Epidermal melanocyte (primary cell): Measurements from ENCODE around the gene FN1.
"Not testable (repeated sequence)": the region's sequence is repeated elsewhere in the genome, so short reads cannot be mapped to it uniquely, and the experiment has no call there.

Experiments
- DNase-seq: peaks from one replicate; pipeline ENCODE4 v3.0.0; 2011; ENCODE audit warnings: low spot score; ENCODE audit not compliant: insufficient read length

The FN1 gene

DNA sequence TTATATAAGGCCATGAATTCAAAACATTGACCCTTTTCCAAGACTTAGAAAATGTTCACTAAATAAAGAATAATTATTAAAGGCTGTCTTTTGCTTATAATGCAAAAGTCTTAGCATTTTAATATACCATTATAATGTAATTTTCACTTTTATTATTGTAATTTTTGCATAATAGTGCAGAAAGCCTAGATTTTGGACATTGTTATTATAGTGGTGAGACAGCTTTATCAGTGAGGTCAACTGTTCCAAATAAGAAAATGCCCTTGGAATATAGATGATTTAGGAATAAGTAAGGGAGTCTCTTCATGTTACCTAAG, 67.4 kb downstream of the FN1 start:
- no peak for DNase-seq

DNA sequence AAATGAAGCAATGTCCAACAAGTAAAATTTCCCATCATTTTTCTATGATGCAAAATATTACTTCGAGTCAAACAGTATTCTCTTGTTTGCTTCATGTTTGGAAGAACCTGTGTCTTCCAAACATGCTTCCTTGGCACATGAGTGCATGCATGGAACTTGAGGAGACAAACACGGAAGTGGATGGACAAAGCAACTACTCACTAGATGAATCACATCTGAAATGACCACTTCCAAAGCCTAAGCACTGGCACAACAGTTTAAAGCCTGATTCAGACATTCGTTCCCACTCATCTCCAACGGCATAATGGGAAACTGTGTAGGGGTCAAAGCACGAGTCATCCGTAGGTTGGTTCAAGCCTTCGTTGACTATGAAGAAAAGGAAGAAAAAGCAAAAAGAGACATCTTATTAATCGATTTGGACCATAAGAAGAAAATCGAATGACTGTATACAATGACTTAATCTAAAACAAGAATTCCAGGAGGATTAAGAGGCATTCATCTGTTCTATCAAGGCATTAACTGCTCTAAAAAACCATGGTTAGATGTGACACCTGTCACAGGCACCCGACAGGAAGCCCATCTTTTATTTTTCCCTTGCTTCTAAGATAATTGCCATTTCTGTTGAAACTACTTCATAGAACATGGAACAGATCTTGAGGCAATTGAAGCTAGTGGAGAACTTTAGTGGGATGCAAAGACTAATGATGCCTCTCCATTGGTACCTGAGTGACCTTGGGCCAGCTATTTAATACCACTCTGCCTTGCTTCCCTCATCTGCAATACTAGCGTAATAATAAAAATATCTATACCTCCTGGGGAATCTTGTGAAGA, 68.0 kb downstream of the FN1 start:
- no peak for DNase-seq

DNA sequence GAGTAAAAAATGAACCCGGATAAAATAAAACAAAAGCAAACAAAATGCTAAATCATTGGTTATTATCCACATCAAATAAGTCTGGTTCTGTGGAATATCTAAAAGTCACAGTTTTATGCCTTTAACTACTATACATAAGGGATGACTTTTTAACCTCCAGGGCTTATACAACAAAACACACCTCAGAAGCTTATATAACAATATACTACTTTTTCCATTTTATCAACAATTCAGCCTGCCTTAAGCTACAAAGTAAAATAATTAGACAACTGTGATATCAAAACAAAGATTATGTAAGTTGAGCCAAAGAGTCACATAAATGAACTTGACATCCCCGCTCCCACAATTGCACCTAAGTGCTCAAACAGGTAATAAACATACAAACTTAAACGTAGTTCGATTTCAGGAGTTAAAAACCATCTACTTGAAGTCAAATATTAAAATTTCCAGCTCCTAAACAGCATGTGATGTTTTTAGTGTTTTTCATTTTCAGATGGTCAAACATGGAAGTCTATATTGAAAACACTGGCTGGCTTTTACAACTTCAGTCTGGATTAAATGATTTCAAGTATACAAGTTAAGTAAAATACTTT, 69.3 kb downstream of the FN1 start:
- DNase-seq = no peak

DNA sequence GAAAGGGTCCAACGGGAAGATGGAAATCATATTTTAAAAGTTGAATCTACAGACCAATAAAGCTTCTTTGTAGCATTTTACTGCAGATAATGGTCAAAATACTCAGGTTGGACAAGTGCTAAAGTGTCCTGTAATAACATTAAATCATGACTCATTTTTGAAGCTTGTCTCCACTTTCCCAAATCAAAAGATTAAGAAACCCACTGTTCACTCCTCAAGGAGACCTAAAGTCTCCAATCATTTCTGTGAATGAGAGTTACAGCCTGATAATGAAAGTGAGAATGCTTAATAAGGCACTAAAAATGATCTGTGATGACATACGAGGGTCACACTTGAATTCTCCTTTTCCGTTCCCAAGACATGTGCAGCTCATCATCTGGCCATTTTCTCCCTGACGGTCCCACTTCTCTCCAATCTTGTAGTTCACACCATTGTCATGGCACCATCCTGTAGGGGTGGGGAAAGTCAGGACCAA, 70.6 kb downstream of the FN1 start:
- no peak for DNase-seq

DNA sequence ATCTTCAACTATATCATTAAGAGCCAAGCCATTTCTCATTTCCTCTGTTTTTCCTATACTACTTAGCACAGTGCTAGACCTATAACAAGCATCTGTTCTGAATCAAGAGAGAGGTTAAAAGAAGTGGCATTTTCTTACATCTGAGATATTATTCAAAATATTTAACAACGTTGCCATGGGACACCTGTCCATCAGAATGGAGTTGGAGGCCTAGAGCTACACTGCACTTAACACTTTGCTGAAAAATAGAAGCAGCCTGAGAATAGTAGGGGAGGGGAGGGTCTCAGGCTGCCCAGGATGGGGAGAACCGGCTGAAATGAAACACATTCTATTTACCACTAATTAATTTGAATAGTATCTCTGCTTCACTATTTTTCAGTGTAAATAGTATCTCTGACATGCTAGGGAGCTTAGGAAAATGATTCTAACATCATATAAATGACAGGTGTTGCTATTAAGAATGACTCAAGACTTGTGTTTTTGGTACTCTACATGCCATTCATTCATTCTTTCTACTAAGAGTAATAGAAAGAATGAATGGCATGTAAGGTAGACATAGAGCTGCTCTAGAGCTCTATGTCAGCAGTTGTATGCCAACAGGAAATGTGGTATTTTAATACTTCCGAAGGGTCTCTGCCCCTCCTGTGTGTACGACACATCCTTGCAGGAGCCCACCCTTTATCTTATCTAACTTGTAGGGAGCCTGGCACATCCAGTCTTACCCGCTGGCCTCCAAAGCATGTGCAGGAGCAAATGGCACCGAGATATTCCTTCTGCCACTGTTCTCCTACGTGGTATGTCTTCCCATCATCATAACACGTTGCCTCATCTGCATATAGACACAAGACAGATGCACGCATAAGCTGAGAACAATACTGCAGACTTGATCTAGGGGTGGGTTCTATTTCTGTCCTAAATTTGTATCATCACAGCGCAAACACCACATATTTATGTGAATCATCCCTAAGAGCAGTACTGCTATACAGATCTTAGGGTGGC, 71.4 kb downstream of the FN1 start:
- no peak for DNase-seq

DNA sequence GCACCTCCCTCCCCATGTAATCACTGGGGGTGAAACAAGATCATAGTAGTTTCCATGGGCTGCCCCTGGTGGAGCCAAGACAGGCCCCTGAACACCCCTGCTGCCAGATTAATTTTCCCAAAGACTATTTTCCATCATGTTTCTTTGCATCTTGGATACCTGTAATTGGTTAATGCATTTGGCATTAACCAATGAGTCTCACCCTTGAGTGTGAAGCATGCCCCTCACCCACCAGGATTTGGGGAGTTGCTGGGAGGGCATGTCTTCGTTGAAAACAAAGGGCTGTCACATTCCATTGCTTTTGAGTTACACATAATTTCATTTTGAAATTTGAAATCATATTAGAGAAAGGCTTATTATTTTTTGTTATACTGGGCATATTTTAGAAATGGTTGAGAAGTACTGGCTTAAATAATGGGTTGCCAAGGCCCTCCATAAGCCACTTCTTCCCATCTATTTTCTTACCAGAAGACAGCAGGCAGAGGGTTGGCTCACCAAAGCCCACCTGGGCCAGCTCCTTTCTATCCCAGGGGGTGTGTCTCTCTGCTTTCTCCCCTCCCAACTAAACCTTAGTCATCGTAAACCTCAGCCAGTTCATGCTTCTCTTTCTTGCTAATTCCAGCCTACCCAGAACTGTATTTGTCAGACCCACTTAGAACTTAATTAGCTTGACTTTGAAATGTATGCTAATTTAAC, 72.3 kb downstream of the FN1 start:
- DNase-seq = no peak

DNA sequence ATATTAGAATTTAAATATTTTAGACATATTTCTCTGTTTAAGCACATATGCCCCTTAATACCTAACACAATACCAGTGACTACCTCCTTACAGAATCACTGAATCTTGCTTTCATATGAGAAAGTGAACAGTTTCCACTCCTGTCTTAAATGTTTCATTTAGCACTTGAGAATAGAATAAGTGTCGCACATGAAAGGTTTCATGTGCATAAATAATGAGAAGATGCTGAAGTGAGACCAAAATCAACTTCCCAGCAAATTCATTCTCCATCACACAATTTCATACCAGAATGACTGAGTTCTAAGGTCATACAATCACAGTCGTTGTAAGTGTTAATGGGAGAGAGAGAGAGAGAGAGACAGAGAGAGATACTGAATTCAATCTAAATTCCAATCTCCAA, 72.8 kb downstream of the FN1 start:
- no peak for DNase-seq

DNA sequence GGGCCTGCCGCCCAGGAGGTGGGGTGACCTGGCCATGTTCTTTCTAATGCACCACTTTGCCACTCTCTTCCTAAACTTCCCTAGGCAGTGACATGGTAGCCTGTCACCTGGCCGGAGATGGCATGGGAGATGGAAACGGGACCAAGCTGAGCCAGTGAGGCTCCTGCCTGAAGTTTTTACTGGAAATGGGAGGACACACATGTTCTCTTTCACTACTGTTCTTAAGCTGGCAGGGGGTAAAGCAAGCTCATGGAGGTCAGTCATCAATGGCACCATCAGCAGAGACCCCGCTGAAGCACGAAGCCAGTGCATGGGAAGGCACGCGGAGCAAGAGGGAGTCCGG, 73.3 kb downstream of the FN1 start:
- no peak for DNase-seq

DNA sequence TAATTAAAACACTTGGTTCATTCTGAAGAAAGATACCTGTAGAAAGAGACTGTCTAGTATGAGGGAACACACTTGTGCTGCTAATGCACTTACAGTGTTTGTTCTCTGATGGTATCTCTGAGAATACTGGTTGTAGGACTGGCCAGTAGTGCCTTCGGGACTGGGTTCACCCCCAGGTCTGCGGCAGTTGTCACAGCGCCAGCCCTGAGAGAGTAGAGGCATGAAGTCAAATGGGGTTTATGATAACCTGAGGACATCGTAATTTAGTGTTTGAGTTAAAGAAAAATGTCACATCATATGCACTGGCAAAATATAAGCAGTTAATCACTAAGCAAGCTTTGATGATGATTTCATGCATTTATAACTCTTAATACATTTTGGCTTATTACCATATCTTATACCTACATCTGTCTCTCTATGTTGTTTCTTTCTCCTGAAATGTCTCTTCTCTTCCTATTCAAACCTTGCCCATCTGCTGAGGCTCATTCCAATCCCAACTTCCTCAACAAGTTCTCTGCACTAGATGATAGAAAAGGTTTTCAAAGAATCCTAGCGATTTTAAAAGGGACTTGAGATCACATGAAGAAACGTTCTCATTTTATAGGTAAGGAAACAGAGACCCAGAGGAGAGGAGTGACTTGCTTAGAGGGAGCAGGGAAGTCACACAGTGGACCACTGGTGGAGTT, 73.8 kb downstream of the FN1 start:
- DNase-seq = no peak

DNA sequence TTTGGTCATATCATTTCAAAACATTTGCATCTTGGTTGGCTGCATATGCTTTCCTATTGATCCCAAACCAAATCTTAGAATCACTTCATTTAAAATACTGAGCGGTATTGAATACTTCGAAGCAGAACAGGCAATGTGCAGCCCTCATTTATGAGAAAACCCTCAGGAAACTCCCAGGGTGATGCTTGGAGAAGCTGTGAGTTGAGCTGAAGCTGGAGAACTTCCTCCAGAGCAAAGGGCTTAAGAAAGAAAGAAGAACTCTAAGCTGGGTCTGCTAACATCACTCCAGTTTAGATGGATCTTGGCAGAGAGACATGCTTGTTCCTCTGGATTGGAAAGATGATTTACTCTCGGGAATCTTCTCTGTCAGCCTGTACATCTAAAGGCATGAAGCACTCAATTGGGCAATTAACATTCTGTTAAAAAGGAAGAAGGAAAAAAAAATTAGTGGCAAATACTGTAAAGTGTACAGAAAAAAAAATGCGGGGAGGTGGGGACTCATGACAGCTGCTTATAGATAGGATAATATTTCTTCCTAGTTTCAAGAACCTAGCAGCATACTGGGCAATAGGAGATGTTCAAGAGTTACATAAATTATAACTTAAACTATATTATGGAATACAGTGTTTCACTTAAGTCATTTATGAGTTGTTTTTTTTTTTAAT, 74.5 kb downstream of the FN1 start:
- DNase-seq = no peak

DNA sequence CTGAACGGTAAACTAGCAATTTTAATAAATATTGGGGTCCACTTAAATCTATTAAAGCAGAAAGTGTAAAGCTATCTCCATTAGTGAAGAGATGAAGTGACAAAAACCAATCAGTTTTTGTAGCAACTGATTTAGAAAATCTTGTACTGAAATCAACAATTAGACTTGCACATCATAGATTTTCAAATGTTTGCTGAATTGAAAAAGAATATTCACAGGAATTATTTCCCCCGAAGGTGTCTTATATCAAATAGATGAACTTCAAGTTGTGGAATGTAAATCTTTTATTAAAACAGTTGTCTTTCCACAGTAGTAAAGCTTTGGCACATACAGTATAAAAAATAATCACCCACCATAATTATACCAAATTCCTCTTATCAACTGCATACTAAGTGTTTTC, 75.3 kb downstream of the FN1 start:
- DNase-seq = no peak

DNA sequence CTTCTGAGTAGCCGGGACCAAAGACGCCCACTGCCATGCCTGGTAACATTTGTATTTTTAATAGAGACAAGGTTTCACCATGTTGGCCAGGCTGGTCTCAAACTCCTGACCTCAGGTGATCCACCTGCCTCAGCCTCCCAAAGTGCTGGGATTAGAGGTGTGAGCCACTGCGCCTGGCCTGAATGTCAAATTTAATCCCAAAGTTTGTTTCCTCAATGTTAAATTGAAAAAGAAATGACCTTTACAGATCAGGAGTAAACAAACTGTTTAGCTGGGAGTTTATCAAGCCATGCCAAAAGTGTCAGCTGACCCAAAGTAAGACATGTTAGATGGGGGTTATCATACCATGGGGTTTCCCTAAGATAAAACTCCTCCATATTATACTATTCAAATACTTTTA, 75.8 kb downstream of the FN1 start:
- not testable (repeated sequence) for DNase-seq

DNA sequence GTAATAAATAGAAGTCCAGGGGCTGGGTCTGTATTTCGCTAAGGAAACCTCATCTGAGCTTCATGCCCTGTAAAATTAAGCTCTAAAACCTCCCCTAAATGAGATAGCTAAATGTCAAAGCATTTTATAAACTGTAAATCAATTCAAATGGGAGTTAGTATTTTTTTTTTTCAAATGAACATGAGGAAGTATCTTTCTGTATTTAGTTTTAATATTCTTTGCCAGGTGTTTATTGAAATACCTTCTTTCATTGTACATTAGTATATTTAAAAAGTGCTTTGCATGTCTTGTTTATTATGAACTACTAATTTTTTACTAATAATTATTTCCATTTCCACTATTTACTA, 76.3 kb downstream of the FN1 start:
- no peak for DNase-seq

DNA sequence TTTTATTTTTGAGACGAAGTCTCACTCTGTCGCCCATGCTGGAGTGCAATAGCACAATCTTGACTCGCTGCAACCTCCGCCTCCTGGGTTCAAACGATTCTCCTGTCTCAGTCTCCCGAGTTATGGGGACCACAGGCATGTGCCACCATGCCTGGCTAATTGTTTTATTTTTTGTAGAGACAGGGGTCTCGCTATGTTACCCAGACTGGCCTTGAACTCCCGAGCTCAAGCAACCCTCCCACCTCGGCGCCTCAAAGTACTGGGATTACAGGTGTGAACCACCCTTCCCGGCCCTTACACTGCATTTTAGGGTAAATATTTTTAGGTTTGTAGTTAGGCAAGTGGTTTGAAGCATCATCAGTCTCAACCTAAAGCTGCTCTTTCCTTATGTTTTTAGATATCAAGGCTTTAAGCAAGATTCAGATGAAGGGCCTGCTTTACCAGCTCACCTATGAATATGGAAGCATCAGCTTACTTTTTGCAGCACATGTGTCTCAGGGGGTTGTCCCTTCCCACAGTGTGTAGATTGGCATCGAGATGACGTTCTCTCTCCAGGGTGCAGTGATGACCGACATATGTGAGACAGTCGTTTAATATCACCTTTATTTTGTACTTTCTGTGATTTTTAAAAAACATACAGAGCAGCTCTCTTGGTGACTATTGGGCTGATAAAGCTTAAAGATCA, 76.8 kb downstream of the FN1 start:
- DNase-seq = no peak

DNA sequence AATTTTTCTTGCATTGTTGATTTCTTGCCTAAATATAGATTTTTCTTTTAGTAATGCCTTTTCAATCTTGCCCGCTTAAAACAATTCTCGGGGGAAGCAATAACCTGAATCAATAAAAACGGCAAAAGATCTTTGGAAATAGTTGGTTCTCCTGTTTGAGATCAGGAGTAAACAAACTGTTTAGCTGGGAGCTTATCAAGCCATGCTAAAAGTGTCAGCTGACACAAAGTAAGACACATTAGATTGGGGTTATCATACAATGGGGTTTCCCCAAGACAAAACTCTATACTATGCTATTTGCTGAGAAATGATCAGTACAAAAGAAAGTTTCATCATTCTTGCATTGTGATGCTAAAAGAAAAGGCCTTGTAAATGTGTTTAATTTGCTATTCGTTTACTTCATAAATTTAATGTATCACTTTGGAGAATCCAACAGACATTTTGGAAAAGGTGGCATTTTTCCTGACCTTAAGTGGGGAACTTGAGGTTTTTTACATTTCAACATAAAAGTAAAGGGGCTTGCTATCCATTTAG, 77.5 kb downstream of the FN1 start:
- no peak for DNase-seq

DNA sequence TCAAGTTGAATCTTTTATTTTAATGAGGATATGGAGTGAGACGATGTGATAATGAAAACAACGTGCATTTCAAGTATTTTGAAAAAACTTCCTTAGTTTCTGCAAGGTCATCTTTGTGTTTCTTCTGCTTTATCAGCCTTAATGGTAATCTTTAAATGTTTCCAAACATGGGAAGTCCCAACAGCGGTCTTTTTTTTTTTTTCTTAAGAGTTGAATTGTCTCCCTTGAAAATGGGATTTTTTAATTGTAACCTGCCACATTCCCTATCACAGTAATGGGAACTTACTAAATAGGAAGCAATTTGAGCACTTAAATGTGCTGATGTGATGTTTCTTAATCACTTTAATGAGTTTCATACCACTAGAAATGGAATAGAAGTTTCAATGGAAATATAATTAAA, 78.2 kb downstream of the FN1 start:
- DNase-seq = no peak

DNA sequence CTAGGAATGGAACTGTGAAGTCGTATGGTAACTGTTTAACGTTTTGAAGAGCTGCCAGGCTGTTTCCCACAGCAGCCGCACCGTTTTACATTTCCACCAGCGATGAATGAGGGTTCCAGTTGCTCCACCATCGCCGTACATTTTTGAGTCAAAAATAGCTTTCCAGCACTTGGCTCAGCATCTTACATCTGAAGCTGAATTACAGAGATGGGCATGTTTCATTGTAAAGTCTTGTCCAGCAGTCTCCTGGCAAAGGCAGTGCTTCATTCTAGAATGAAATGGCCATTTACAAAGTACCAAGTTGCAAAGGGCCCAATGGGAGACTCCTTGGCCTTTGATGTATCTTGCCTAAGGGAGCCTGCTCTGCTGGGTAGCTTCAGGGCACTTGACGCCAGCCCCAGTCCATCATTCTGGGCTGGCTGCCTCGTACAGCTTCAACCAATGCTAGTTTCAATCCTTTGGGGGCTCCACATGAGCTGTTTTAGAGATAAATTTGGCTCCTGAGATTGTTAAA, 78.9 kb downstream of the FN1 start:
- DNase-seq = no peak

DNA sequence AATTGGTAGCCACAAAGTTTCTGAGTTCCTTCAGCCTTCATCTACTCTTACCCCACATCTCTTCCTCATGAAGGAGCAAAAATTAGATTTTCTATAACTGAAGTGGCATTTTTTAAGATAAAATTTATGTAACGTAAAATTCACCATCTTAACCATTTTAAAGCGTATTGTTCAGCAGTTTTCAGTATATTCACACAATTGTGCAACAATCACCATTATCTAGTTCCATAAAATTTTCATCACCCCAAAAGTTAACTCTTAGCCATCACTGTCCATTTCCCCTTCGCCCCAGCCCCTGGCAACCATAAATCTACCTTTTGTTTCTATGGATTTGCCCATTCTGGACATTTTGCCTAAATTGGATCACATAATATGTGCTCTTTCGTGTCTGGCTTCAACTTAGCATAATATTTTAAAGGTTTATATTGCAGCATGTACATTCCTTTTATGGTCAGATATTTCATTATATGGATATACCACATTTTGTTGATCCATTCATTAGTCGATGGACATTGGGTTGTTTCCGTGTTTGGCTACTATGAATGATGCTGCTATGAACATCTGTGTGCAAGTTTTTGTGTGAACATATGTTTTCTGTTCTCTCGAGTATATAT, 79.4 kb downstream of the FN1 start:
- DNase-seq = no peak

DNA sequence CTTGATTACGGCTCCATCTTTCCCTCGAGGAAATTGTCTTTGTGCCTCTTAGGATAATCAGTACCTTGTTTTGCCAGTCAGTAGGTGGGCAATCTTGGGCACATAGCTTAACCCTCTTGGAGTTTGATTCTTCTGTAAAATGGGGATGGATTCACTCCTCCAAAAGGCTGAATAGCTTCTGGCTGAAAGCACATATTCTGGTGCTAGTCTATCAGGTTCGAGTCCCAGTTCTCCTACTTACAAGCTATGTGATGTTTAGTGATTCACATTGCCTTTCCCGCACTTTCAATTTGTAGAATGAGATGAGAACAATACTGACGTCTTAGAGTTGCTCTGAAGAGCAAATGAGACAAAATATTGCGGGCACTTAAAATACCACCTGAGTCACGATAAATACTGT, 80.1 kb downstream of the FN1 start:
- DNase-seq = no peak
